Ishikawa (cell line): ENCODE measurements around the gene SHISA4.

Source experiments
- CEBPB ChIP-seq: IDR thresholded peaks from 2 replicates; pipeline ENCODE4 v1.6.1; 2012
- CREB1 ChIP-seq: IDR thresholded peaks from 2 replicates; pipeline ENCODE4 v1.6.1; 2012; ENCODE audit warnings: low read depth
- EGR1 ChIP-seq: IDR thresholded peaks from 2 replicates; pipeline ENCODE4 v1.6.1; 2012
- EP300 ChIP-seq: IDR thresholded peaks from 2 replicates; pipeline ENCODE4 v1.6.1; 2012; ENCODE audit warnings: borderline replicate concordance
- FOXM1 ChIP-seq: IDR thresholded peaks from 2 replicates; pipeline ENCODE4 v1.6.1; 2012; ENCODE audit warnings: low read depth, borderline replicate concordance
- NFIC ChIP-seq: IDR thresholded peaks from 2 replicates; pipeline ENCODE4 v1.6.1; 2012
- RAD21 ChIP-seq: IDR thresholded peaks from 2 replicates; pipeline ENCODE4 v1.6.1; 2012; ENCODE audit warnings: low read depth
- TAF1 ChIP-seq: IDR thresholded peaks from 2 replicates; pipeline ENCODE4 v1.6.1; 2012; ENCODE audit warnings: low read depth, mild to moderate bottlenecking
- TCF12 ChIP-seq: IDR thresholded peaks from 2 replicates; pipeline ENCODE4 v1.6.1; 2012; ENCODE audit warnings: low read depth
- TEAD4 ChIP-seq: IDR thresholded peaks from 2 replicates; pipeline ENCODE4 v1.6.1; 2012
- YY1 ChIP-seq: IDR thresholded peaks from 2 replicates; pipeline ENCODE4 v1.6.1; 2012; ENCODE audit warnings: low read depth
- ZBTB7A ChIP-seq: IDR thresholded peaks from 2 replicates; pipeline ENCODE4 v1.6.1; 2012; ENCODE audit warnings: low read depth
- TF ChIP-seq, protein P1 (sequence below): IDR thresholded peaks from 2 replicates; pipeline ENCODE4 v1.6.1; 2012; ENCODE audit warnings: low read depth, mild to moderate bottlenecking
- TF ChIP-seq, protein P2 (sequence below): IDR thresholded peaks from 2 replicates; pipeline ENCODE4 v1.6.1; 2012
- TF ChIP-seq, protein P3 (sequence below): IDR thresholded peaks from 2 replicates; pipeline ENCODE4 v1.6.1; 2012

Gene SHISA4

DNA sequence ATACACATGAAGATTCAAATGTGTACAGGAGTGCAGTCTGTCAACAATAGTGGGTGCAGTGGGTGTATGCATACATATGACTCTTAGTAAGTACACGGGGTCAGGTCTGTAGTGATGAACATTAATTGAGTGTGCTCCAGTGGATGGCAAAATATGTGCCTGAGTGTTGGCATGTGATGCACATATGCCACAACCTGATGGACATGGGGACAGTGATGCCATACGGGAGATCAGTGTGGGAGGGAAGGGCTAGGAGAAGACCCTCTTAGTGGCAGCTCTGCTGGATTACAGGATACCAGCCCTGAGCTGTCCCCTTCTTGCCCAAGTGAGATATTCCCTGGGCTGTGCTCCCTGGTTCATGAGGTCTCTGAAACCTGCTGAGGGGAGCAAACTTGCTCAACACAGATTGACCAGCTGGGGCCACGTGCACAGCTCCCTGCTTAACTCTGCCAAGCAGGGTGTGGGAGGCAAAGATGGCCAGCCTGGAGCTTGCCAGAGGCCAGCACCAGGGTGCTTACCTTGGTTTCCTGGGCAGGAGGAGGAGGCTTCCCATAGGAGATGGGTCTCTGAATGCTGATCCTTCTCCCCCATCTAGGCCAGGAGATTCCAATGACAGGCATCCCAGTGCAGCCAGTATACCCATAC is 2.2 kb downstream of the SHISA4 start:
- no peak for TF ChIP-seq NFIC

DNA sequence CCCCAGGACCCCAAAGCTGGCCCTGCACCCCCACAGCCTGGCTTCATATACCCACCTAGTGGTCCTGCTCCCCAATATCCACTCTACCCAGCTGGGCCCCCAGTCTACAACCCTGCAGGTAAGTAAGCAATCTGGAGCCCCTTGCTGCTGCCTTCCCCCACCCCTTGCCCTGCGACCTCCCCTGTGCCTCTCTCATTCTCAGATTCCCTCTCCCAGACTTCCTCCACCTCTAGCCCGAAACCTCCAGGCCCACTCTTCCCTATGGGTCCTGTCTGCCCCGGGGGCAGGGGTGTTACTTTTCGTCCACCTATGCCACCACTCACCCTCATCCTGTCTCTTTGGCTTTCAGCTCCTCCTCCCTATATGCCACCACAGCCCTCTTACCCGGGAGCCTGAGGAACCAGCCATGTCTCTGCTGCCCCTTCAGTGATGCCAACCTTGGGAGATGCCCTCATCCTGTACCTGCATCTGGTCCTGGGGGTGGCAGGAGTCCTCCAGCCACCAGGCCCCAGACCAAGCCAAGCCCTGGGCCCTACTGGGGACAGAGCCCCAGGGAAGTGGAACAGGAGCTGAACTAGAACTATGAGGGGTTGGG is 2.9 kb downstream of the SHISA4 start:
- no peak for TF ChIP-seq TEAD4
- no peak for TF ChIP-seq ZBTB7A
- TF ChIP-seq, protein P1, sequence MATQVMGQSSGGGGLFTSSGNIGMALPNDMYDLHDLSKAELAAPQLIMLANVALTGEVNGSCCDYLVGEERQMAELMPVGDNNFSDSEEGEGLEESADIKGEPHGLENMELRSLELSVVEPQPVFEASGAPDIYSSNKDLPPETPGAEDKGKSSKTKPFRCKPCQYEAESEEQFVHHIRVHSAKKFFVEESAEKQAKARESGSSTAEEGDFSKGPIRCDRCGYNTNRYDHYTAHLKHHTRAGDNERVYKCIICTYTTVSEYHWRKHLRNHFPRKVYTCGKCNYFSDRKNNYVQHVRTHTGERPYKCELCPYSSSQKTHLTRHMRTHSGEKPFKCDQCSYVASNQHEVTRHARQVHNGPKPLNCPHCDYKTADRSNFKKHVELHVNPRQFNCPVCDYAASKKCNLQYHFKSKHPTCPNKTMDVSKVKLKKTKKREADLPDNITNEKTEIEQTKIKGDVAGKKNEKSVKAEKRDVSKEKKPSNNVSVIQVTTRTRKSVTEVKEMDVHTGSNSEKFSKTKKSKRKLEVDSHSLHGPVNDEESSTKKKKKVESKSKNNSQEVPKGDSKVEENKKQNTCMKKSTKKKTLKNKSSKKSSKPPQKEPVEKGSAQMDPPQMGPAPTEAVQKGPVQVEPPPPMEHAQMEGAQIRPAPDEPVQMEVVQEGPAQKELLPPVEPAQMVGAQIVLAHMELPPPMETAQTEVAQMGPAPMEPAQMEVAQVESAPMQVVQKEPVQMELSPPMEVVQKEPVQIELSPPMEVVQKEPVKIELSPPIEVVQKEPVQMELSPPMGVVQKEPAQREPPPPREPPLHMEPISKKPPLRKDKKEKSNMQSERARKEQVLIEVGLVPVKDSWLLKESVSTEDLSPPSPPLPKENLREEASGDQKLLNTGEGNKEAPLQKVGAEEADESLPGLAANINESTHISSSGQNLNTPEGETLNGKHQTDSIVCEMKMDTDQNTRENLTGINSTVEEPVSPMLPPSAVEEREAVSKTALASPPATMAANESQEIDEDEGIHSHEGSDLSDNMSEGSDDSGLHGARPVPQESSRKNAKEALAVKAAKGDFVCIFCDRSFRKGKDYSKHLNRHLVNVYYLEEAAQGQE = no peak
- TF ChIP-seq EP300 = no peak
- TF ChIP-seq EGR1 = no peak
- TF ChIP-seq NFIC = no peak
- TF ChIP-seq, protein P2, sequence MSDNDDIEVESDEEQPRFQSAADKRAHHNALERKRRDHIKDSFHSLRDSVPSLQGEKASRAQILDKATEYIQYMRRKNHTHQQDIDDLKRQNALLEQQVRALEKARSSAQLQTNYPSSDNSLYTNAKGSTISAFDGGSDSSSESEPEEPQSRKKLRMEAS = no peak
- TF ChIP-seq YY1 = no peak
- no peak for TF ChIP-seq TCF12
- no peak for TF ChIP-seq TAF1
- TF ChIP-seq FOXM1 = no peak
- TF ChIP-seq CEBPB = no peak
- TF ChIP-seq CREB1 = no peak
- TF ChIP-seq, protein P3, sequence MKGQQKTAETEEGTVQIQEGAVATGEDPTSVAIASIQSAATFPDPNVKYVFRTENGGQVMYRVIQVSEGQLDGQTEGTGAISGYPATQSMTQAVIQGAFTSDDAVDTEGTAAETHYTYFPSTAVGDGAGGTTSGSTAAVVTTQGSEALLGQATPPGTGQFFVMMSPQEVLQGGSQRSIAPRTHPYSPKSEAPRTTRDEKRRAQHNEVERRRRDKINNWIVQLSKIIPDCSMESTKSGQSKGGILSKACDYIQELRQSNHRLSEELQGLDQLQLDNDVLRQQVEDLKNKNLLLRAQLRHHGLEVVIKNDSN = no peak
- no peak for TF ChIP-seq RAD21

DNA sequence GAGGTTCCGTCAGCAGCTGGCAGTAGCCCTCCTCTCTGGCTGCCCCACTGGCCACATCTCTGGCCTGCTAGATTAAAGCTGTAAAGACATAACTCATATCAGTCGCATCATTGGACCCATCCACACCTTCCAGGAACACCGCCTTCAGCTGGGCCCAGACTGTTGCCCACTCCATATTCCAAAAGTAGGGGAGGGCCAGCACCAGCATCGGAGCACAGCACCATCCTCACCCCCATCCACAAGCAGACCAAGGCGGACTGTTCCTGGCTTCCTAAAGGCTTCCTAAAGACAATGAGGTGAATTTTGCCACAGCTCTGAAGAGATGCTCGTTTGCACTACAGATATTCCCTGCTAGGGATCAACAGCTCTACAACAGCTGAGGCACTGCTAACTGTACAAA is 3.5 kb downstream of the SHISA4 start:
- no peak for TF ChIP-seq ZBTB7A
- TF ChIP-seq, protein P1 = no peak

DNA sequence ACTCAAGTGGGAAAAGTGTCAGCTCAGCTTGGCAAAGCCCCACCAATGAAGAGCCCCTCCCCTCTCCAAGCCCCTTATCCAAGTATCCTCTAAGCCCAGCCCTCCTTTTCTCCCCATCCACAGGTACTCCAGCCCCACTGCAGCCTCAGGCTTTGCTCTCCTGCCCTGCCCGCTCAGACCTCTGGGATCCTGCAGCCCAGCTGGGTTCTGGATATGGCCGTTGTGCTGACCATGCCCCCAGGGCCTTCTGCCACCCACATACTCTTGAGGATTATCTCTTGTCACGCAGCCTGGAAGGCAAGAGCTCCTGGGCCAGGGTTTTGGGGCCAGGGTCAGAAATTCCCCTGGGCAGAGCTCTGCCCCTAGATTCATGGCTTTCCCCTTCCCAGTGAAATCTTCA is 4.7 kb downstream of the SHISA4 start:
- TF ChIP-seq ZBTB7A (no peak), EP300 (no peak), FOXM1 (no peak), EGR1 (no peak), CEBPB (no peak), YY1 (no peak), TCF12 (no peak), NFIC (no peak), TAF1 (no peak), CREB1 (no peak), RAD21 (no peak), TEAD4 (no peak)
- TF ChIP-seq, protein P2 = no peak
- TF ChIP-seq, protein P3 = no peak
- TF ChIP-seq, protein P1 = no peak
